HG03521 (cell line): ENCODE results near the gene ESPL1.
A peak's percentile ranks its signal among the peaks of the same experiment; 100 is the strongest.

Source experiments
- ATAC-seq: cut with Tn5 transposase; IDR thresholded peaks from one replicate; pipeline ENCODE4 v1.9.1; 2021; ENCODE audit warnings: mild to moderate bottlenecking, moderate library complexity; ENCODE audit not compliant: unreplicated experiment

Gene ESPL1

GRCh38 chr12:53267999-53268629 is at the start of gene ESPL1:
ESPL1 (plus strand) TSS chr12:53268299; CDS start chr12:53268767, 468 bp downstream.
- peak; percentile 76 for ATAC-seq

- ATAC-seq, result no peak
Observed at GRCh38 chr12:53218551-53219291, 49.4 kb upstream of the ESPL1 start.

GRCh38 chr12:53219292-53219955 is 48.7 kb upstream of the ESPL1 start:
- ATAC-seq, result no peak

- peak; percentile 35 for ATAC-seq
Observed at GRCh38 chr12:53219956-53220693, 48.0 kb upstream of the ESPL1 start.

- peak; percentile 47 for ATAC-seq
Observed at GRCh38 chr12:53220694-53221202, 47.4 kb upstream of the ESPL1 start.

GRCh38 chr12:53221203-53222080 is 46.7 kb upstream of the ESPL1 start:
- peak; percentile 24 for ATAC-seq

- no peak for ATAC-seq
Observed at GRCh38 chr12:53222170-53222721, 45.9 kb upstream of the ESPL1 start.

DNA sequence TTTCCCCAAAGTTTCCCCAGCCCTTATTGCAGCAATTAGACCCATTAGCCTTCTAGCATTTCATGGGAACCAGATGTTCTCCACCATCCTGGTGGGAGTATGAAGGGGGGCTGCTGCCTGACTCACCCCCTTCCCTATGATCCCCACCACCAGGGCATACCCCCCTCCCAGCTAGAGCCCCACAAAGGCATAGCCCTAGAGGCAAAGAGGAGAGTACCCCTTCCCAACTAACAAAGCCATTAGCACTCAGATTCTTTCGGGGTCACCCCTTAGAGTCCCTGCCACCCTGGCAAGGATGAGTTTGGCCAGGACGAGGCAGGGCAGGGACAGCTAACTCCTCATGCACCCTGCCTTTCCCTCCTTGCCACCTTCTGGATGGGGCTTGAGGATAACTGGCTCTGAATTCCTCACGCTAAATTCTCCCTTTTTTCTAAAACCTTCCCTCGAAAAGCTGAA is 45.3 kb upstream of the ESPL1 start:
- ATAC-seq, result no peak

GRCh38 chr12:53223389-53224060 is 44.6 kb upstream of the ESPL1 start:
- no peak for ATAC-seq

GRCh38 chr12:53224061-53224896 is 43.8 kb upstream of the ESPL1 start:
- ATAC-seq, result no peak

GRCh38 chr12:53224897-53225634 is 43.0 kb upstream of the ESPL1 start:
- ATAC-seq, result no peak

GRCh38 chr12:53225635-53226424 is 42.3 kb upstream of the ESPL1 start:
- no peak for ATAC-seq

DNA sequence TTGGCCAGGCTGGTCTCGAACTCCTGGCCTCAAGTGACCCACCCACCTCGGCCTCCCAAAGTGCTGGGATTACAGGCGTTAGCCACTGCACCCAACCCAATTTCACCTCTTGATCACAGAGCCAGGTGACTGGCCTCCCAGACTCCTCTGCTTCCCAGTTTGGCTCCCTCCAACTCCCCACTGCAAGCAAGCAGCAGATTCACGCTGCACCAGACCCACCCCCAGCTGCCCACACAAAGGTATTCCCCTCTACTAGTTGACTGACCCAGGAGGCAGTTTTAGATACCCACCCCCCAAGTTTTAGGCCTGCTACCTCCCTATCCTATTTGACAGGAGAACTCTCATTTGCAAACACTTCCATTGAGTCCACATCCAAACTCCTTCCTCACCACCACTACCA is 41.3 kb upstream of the ESPL1 start:
- no peak for ATAC-seq

GRCh38 chr12:53227341-53227740 is 40.8 kb upstream of the ESPL1 start:
- ATAC-seq, result no peak

GRCh38 chr12:53227836-53228235 is 40.3 kb upstream of the ESPL1 start:
- no peak for ATAC-seq

- ATAC-seq, result no peak
Observed at GRCh38 chr12:53229454-53229853, 38.6 kb upstream of the ESPL1 start.
